ENCODE data around the gene MCM8.
A peak's percentile ranks its signal among the peaks of the same experiment; 100 is the strongest.

MCM8 gene

DNA sequence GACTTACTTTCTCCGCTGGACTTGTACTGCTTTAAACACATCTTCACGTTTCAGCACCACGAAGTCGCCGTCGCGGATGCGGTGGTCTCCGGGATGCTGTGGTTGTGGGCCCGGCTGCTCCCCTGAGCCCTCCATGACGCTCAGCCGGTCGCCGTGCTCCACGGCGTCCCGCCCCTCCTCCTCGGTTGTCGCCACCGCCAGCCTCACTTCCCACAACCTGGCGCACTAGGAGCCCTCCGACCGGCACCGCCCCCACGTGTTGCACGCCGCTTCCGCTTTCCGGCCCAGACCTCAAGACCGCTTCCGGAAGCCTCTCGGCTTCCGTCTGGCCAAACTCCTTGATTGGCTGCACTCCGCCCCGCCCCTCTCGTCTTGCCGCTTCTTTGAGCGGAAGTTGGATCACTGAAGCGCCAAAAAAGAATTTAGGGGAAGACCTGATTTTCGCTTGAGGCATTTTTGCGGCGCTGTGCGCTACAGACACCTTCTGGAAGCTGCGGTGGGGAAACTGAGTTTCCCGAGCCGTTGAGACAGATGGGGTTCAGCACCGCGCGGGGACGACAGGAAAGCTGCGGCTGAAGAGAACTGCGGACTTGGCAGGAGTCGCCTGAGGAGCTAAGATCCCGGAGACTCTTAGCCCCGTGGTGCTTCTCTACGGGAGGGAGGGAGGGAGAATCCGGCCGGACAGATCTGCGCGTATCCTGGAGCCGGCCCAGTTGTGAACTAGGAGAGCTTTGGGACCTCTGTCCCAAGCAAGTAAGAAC lies at the start of gene MCM8, which contains the start of gene TRMT6:
MCM8 (plus strand) TSS at position 382 of the 761 bp plus-strand sequence. CDS start 1,364 bp downstream, outside the sequence.
TRMT6 (minus strand) TSS at position 263 of the 761 bp plus-strand sequence; CDS start at position 135, 128 bp downstream.
- DNase-seq (ENCODE audit: low read depth, low spot score) = peak; percentile 94

DNA sequence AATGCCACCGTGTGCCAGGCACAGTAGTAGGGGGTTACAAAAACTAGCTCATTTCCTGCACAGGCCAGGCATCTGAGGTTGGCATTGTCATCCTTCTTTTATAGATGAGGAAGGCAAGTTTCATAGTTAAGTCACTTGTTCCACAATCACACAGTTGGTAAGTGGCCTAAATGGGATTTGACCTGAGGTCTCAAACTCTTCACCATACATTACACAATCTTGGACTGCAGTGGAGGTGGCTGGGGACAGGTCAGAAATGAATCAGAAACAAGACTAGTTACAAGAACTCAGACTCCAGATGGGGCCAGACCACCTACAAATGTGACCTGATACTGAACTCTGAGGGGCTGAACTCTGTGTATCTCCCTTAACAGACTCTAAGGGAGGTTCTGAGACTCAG lies 49.5 kb upstream of the MCM8 start:
- no peak for DNase-seq (ENCODE audit: low read depth, low spot score)

DNA sequence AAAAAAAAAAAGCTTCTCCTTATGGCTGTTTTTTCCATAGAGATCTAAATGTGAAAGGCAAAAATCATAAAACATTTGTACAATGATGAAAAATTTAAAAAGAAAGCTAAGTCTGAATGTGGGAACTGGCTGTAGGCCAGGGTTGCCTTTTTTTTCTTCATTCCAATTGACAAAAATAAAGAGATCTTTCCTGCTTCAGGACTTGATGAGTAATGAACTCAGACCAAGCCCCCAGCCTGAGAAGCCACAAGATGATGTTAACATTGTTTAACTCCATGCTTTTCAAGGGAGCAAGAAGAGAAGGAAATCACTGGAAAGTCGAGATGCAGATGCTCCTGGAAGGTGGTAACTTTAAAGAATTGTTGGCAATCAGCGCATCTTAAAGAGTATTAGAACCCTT lies 41.5 kb upstream of the MCM8 start:
- no peak for DNase-seq (ENCODE audit: low read depth, low spot score)

DNA sequence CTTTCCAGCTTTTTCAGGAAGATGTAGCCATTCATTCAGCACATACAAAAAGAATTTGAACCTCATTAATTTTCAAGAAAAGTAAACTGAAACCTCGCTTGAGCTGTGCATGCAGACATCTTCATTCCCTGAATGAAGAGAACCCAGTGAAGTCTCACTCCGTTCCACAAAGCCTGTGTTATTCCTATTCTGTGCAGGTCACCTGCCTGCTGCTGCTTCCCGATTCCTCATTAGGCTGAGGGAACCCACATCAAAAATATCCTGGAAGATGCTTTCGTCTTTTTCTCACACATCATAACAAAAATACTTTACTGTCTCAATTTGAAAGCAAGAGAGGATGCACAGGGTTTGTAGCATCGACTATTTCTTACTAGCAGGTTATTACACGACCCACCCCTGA lies 40.3 kb upstream of the MCM8 start:
- no peak for DNase-seq (ENCODE audit: low read depth, low spot score)

DNA sequence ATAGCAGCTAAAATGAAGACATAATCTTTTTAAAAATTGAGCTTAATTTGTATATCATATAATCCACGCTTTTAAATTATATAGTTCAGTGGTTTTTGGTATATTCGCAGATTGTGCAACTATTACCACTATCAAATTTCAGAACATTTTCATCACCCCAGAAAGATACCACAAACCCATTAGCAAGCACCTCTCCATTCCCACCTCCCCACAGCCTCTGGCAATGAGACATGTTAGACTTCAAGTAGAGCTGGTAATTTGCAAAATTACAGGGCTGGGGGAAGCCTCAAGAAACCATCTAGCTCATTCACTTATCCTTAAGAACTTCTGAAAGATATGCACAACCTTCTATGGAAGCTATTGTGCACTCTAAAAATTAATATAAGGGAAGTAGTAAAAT lies 37.3 kb upstream of the MCM8 start:
- DNase-seq (ENCODE audit: low read depth, low spot score) = no peak

DNA sequence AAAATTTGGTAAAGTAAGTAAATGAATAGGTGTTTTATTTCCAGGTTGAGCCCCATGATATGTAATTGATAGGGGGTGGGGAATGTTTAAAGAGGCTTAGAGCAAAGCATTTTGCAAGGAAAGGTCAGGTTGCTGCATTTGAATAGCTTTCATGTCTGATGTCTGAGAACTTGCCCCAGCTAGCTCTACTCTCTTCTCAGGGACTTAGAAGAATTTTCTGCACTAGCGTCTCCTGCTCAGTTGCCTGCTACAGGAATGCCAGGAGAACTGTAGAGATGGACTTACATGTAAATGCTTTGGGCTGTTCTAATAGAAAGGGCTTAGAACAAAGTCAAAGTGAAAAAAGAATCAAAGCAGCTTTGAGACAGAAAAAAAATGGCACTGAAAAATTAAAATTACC lies 35.6 kb upstream of the MCM8 start:
- no peak for DNase-seq (ENCODE audit: low read depth, low spot score)

DNA sequence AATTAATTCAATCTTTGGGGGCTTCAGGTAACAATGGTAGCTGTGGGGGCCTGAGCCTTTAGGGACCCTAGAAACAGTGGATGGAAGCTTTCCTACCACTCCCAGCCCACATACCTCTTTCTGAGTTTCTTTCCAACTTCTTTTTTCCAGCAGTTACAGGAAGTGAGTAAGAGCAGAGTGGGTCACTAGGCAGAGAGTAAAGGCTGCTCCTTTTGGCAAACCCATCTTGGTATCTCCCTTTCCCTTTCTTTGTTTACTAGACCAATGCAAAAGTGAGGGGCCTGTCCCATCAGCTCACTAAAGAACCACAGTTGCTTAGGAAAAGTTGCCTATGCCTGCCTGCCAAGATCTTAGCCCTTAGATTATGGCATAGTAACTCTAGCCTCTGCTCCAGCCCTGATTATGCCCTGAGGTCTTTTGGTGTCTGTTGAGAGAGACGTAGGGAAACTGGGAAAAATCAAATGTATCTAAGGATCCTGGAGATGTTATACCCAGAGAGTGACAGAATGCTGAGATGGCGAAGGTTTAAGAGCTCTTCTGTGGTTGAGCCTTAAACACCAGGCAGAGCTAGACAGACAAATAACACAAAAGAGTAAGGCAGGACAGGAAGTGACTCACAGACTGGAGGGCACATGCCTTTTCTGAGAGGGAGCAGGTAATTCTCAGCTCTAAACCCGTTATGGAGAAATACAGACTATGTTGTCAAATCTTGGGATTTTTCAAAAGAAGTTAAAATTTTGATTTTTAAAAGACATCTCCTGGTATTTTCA lies 31.4 kb upstream of the MCM8 start:
- no peak for DNase-seq (ENCODE audit: low read depth, low spot score)

DNA sequence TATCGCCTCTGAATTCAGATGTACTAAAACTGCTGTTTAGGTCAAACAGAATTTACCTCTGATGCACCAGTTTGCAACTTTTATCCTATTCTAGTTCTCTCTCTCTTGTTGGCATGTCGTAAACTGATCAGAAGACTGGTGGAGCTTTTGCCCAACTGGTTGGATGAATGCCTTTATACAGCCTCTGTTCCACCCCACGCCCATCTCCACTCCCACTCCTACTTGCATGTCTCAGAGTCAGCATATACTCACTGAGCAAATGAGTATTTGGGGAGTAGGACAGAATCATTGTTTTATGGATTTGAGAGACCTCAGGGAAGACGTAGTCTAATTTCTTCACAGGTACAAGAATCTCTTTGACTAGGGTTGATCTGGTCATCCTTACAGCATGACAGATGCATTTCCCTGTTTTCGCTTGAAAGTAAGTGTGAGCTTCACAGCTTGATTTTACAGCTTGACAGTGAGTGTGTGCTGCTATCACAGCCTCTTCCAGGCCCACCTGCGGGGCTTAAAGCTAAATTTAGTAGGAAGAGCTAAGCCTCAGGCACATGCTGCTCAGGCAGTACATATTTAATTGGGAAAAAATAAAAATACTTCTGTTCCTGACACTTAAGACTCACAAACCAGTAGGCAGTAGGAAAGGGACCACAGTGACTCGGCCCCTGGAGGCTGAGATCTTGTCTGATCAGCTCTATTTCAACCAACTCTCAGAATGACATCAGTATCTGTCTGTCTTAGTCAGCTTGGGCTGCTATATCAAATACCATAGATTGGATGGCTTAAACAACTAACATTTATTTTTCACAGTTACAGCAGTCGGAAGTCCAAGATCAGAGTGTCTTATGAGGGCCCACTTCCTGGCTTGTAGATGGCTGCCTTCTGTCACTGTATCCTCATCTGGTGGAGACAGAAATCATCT lies 30.6 kb upstream of the MCM8 start:
- no peak for DNase-seq (ENCODE audit: low read depth, low spot score)

DNA sequence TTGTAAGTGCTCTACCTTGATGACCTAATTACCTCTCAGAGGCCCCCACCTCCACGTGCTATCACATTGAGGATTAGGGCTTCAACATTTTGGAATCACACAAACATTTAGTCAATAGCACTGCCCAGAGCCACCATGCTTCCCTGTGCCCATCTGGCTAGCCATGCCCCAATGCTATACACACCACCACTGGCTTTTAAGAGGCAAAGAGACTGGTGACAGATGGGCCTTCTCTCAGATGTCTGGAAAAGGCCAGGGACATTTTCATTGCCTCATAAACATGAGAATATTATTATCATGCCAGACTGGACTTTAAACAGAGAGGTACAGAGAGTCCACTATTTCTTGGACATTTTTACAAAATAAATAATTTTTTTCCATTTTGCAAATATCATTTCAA lies 29.9 kb upstream of the MCM8 start:
- DNase-seq (ENCODE audit: low read depth, low spot score) = no peak

DNA sequence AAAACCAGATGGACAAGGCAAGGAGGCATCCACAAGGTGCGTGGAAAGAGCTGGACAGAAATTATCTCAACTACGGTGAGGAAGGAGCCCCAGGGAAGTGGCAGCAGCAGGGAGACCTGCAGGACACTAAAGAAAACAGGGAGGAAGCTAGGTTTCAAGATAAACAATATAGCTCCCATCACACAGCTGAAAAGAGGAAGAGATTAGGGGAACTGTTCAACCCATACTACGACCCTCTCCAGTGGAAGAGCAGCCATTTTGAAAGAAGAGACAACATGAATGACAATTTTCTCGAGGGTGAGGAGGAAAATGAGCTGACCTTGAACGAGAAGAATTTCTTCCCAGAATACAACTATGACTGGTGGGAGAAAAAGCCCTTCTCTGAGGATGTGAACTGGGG lies 27.0 kb upstream of the MCM8 start:
- no peak for DNase-seq (ENCODE audit: low read depth, low spot score)

DNA sequence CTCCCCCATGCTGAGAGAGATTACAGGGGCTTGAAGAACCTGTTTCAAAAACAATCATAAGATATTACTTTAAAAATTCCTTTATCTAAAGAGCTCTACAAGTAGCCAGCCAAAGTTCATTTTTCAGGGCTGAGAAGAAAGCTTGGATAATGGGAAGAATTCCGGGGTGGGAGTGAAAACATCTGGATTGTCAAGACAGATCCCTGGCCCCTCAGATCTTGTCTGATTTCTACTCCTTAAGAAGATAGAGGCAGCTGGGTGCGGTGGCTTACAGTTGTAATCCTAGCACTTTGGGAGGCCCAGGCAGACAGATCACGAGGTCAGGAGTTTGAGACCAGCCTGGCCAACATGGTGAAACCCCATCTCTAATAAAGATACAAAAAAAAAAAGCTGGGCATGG lies 24.9 kb upstream of the MCM8 start:
- DNase-seq (ENCODE audit: low read depth, low spot score) = no peak

DNA sequence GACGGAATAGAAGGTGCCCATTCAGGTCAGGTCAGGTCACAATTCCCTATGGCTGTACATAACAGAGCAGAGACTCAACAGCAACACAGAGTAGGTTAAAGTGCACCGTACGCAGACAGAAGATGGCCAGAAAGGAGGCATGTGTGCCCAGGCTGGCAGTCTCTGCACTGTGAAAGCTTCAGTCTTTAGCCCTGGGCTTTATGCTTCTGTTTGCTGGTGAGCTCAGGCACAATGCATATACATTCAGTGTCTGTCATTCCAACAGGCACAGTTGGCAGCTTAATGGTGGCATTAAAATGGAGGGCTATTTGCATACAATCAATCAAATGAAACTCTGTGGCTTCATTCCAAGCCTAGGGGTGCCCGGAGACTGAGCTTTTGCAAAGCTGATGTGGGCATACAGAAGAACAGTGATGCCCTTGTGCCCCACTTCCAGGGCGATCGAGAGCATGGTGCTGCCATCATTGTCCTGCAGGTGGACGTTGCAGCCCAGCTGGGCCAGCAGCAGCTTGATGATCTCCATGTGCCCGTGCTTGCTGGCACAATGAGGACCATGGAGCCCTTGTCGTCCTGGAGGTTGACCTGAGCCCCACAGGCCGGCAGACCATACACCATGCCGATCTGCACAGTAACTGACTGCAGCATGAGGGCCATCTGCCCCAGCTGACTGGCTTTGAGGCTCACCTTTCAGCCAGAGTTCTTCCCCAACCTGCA lies 22.5 kb upstream of the MCM8 start:
- DNase-seq (ENCODE audit: low read depth, low spot score) = no peak

DNA sequence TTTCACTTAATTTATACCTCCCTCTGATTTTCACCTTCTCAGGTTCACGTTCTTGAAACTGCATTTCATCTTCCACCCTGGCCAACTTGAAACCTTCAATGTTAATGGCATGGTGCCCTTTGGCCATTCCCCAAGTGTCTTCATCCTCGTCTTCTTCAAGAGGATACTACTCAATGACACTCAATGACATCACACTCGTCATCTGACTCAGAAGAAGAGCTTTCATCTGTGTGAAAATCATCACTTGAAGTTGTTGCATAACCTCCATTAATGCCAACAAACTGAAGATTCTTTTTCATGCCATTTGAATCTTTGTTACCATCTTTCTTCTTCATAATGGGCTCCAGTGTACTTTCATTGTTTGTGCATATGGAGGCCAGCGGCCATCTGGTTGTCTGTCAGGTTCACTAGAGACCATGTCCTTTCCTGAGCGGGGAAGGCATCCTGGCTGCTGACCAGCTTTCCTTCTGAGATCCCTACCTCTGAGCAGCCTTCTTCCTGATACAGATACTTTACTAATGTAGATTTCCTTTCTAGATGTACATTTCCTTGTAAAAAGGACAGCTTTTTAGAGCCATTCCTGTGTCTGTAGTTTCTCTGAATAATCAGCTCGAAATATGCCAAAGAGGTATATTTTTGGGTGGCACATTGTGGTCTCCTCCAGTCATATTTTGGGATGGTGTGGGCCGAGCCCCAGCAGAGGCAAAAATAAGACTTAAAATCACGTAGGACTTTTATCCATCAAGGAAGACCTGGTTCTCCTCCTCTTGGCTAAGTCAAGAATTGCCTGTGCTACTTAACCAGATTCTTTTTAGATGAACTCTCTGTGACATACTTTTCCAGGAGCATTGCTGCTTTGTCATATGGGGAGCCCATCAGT lies 21.4 kb upstream of the MCM8 start:
- no peak for DNase-seq (ENCODE audit: low read depth, low spot score)

DNA sequence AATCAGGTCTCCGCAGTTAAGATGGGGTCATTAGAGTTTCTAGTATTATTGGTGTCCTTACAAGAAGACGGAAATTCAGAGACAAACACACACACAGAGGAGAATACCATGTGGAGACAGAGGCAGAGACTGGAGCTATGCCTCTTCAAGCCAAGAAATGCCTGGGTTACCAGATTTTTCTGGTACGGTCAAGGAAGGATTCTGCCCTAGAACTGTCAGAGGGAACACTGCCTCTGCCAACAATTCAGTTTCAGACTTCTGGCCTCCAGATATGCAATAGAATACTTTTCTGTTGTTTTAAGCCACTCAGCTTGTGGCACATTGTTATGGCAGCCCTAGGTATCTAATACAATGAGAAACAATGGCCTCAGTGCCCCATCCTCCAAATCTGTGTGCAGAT lies 19.0 kb upstream of the MCM8 start:
- no peak for DNase-seq (ENCODE audit: low read depth, low spot score)

DNA sequence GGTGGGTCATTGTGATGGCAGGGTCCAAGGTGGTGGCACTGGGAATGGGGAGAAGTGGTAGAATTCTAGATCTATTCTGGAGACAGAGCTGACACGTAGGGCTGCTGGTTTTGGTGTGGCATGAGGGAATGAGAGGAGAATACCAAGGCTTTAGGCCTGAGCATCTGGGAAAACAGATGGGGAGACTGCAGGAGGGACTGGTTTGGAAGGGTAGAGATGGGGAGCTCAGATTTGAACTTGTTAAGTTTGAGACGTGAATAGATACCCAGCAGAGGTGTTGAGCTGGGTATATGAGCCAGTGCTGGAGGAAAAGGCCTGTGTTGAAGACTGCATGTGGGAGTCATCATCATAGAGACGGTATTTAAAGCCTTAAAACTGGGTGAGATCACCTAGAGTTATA lies 17.7 kb upstream of the MCM8 start:
- DNase-seq (ENCODE audit: low read depth, low spot score) = no peak

DNA sequence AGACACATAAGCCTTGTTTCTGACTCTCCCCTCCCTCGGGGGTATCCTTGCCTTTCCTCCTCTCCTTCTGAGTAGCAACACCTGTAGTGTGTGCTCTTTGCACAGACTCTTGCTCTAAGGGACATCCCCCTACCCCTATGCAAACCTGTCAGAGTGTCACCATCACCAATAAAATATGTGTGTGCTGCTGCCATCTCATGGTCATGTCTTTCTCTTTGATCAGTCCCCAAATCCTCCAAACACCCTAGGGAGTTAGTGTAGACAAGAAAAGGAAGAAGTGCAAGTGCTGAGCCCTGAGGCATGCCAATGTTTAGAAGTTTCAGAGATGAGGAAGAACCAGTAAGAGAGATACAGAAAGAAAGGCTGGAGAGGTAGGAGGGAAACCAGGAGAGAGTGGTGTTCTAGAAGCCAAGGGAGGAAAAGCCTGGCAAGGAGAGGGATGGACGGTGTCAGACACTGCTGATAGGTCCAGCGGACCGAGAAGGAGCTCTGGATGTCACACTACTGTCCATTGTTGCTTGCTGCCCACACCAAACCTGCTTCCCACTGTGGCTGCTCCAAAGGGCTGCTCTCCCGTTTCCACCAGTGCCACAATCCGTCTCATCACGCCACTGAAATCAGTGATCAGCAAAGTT lies 16.5 kb upstream of the MCM8 start:
- DNase-seq (ENCODE audit: low read depth, low spot score) = no peak

DNA sequence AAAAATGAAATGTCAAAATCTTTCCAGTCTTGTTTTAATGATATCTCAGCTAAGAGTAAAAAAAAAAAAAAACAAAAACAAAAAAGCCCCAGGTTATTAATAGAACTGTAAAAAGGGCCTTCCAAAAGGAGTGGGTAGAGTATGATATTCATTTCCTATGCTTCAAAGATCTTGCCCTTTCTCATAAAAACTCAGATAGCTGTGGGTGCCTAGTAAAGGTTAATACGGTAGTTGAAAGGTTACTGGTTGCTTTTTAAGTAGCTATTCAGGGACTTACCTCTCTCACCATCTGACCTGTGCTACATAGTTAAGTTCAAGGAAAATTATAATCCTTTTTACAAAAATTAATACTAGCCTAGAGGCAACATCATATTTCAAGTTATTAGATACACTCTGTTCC lies 15.1 kb upstream of the MCM8 start:
- DNase-seq (ENCODE audit: low read depth, low spot score) = no peak

DNA sequence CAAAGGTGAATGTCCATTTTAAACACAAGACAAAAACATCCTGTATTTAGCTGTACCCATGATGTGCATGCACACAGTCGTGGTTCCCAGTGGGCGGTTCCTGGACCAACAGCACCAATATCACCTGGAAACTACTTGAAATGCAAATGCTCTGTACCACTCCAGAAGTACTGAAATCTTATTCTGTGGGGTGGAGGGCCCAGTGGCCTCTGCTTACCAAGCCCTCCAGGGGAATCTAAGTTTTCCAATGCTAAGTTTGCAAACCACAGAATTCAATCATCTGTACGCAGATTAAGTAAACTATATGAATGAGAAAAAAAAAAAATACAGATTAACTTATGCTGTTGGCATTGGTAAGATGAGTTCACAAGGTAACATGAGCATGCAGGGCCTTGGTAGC lies 14.2 kb upstream of the MCM8 start:
- no peak for DNase-seq (ENCODE audit: low read depth, low spot score)

DNA sequence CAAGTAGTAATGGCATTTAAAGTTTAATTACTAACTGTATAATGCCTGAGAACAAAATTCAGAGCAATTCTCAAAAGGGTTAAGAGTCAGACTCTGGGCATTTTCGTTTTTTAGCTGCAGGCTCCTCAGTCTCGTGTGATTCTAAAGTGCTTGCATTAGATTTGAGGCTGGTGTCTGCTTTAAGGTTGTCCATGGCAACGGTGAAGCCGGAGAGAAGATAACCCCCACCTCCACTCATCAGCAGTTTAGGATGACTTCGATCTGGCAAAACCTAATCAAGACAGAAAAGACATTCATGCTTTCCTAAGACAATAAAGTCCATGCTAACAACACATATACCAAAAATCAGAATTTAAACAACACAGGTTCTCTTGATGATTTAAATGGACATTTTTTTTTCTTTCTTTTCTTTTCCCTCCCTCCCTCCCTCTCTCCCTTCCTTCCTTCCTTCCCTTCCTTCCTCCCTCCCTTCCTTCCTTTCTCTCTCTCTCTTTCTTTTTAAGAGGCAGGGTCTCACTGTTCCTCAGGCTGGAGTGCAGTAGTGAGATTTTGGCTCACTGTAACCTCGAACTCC lies 11.9 kb upstream of the MCM8 start:
- no peak for DNase-seq (ENCODE audit: low read depth, low spot score)

DNA sequence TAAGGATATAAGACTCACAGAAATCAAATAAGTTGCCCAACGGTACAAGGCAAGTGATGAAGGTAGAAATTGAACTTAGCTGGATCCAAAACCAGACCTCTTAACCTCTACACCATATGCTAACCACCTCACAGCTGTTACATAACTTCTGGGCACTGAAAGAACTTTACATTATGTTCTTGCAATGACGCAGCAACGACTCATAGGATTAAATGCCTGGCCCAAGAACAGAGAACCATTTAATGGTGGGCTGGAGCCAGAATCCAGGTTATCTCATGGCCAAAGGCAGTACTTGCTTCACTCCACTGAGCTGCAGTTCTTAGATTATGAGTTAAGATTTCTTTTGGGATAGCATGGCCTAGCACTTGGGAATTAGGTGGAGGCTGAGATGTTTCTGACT lies 4.5 kb upstream of the MCM8 start:
- DNase-seq (ENCODE audit: low read depth, low spot score) = no peak

Data from activated CD4-positive, CD25-positive, alpha-beta regulatory T cell treated with anti-CD3 and anti-CD28 coated beads, Interleukin-2, amount 50 U/mL, for 16 hours (primary cell).